Endothelial cell of umbilical vein (primary cell): ENCODE measurements around the gene KRTAP4-4. TPM values are rescaled to one million over a fixed set of nuclear protein-coding genes. Genes with fewer than 3 reads are reported as not detected.

Experiments used
- BruUV-seq: library from RNA; stranded (reverse); fragments of 400-500 nt; replicated peaks from 2 replicates; lab custom pipeline; 2021; lab: Mats Ljungman, UMichigan
- CTCF ChIA-PET: fragments of 300-600, 350-600 bp; sonication (Branson Sonifier 250); formaldehyde crosslinking; loops from one replicate; lab custom pipeline; 2021; ENCODE audit warnings: antibody characterized with exemption, inconsistent platforms; lab: Charles Lee
- POLR2A ChIA-PET: fragments of 300-600, 350-600 bp; sonication (Branson Sonifier 250); formaldehyde crosslinking; loops from one replicate; lab custom pipeline; 2021; ENCODE audit warnings: antibody characterized with exemption, inconsistent platforms; lab: Charles Lee
- DNase-seq: peaks from one replicate; pipeline ENCODE4 v3.0.0-alpha.2; 2011; ENCODE audit warnings: low read depth, low spot score
- FAIRE-seq: peaks from 2 replicates; lab custom pipeline; 2011; peaks lifted over from hg19 to GRCh38; lab: Jason Lieb, UNC
- H2AFZ ChIP-seq: 2 replicates; pipeline ENCODE4 v1.6.0; 2012; ENCODE audit warnings: low read depth, low read length, control low read depth, inconsistent platforms
- H3K27ac ChIP-seq: 2 replicates; pipeline ENCODE4 v1.5.1; 2011; ENCODE audit warnings: low read depth, mild to moderate bottlenecking, control low read depth, low read length, moderate library complexity; ENCODE audit not compliant: insufficient read depth
- H3K27me3 ChIP-seq, 2 experiments: 2 replicates each; pipeline versions ENCODE4 v1.6.0 to v1.6.1; 2011; ENCODE audit warnings: low read length in 2 of 2, mixed read lengths in 1 of 2; ENCODE audit not compliant: control insufficient read depth in 2 of 2, insufficient read depth in 2 of 2
- H3K36me3 ChIP-seq, 2 experiments: 2 replicates in 1 of 2; 3 replicates in 1 of 2; pipeline ENCODE4 v1.5.1; 2011; ENCODE audit warnings: low read length in 2 of 2, mild to moderate bottlenecking in 1 of 2, moderate library complexity in 1 of 2; ENCODE audit not compliant: control insufficient read depth in 2 of 2, insufficient read depth in 2 of 2; ENCODE audit errors: extremely low read depth in 1 of 2
- H3K4me1 ChIP-seq: 3 replicates; pipeline ENCODE4 v1.5.1; 2011; ENCODE audit warnings: mild to moderate bottlenecking, low read length; ENCODE audit not compliant: control insufficient read depth, insufficient read depth; ENCODE audit errors: extremely low read depth
- H3K4me2 ChIP-seq: 2 replicates; pipeline ENCODE4 v1.6.1; 2011; ENCODE audit warnings: low read length, control low read depth, mixed read lengths; ENCODE audit not compliant: insufficient read depth
- H3K4me3 ChIP-seq, 3 experiments: fragments of 200-600 bp in 1 of 3; sonication (generic), shearing (Covaris generic) in 1 of 3; replicated peaks in 1 of 3; 2 replicates each; pipeline ENCODE4 v1.5.1; 2011 to 2016; ENCODE audit warnings: control low read depth in 3 of 3, low read length in 3 of 3, mild to moderate bottlenecking in 2 of 3, inconsistent platforms in 1 of 3, low read depth in 1 of 3, moderate library complexity in 1 of 3; ENCODE audit not compliant: insufficient read depth in 1 of 3
- H3K79me2 ChIP-seq: 2 replicates; pipeline ENCODE4 v1.6.0; 2012; ENCODE audit warnings: low read length, inconsistent platforms; ENCODE audit not compliant: control insufficient read depth, insufficient read depth
- H3K9ac ChIP-seq: replicated peaks from 2 replicates; pipeline ENCODE3; 2011; ENCODE audit warnings: low read length, control low read depth; ENCODE audit not compliant: insufficient read depth; ENCODE audit errors: extremely low read depth
- H3K9me1 ChIP-seq: replicated peaks from 3 replicates; pipeline ENCODE4 v1.6.0; 2011; ENCODE audit warnings: mild to moderate bottlenecking, low read length; ENCODE audit not compliant: control insufficient read depth, insufficient read depth; ENCODE audit errors: extremely low read depth
- H3K9me3 ChIP-seq: replicated peaks from 2 replicates; pipeline ENCODE4 v1.5.1; 2012; ENCODE audit warnings: low read length, inconsistent platforms; ENCODE audit not compliant: control insufficient read depth, insufficient read depth
- H4K20me1 ChIP-seq: replicated peaks from 2 replicates; pipeline ENCODE3; 2011; ENCODE audit warnings: mild to moderate bottlenecking, low read length; ENCODE audit not compliant: control insufficient read depth, insufficient read depth; ENCODE audit errors: extremely low read depth
- EZH2 ChIP-seq: IDR thresholded peaks from 2 replicates; pipeline ENCODE4 v1.6.1; 2012; ENCODE audit warnings: borderline replicate concordance, low read depth, mild to moderate bottlenecking, moderate library complexity, low read length, inconsistent platforms; ENCODE audit not compliant: severe bottlenecking
- FOS ChIP-seq: IDR thresholded peaks from 2 replicates; pipeline ENCODE4 v1.6.1; 2011; ENCODE audit warnings: mild to moderate bottlenecking, low read length, moderate library complexity, borderline replicate concordance; ENCODE audit not compliant: insufficient read depth
- GATA2 ChIP-seq: IDR thresholded peaks from 2 replicates; pipeline ENCODE4 v1.7.0; 2011; ENCODE audit warnings: low read depth, mild to moderate bottlenecking, moderate library complexity, mixed read lengths, low read length; ENCODE audit not compliant: insufficient read length, insufficient read depth
- JUN ChIP-seq: IDR thresholded peaks from 2 replicates; pipeline ENCODE4 v1.6.1; 2011; ENCODE audit warnings: borderline replicate concordance, low read depth; ENCODE audit not compliant: insufficient read length, insufficient read depth
- MYC ChIP-seq: IDR thresholded peaks from one replicate; pipeline ENCODE4 v1.6.1; 2011; ENCODE audit warnings: mild to moderate bottlenecking, low read depth, low read length
- POLR2A ChIP-seq: IDR thresholded peaks from 2 replicates; pipeline ENCODE4 v1.6.1; 2012; ENCODE audit warnings: low read depth, mild to moderate bottlenecking, control low read depth, low read length
- POLR2AphosphoS5 ChIP-seq: IDR thresholded peaks from 2 replicates; pipeline ENCODE4 v1.6.1; 2012; ENCODE audit warnings: low read depth, mild to moderate bottlenecking, control low read depth, low read length, moderate library complexity; ENCODE audit not compliant: insufficient read depth
- dilution Hi-C: fragments of 300-500 bp; cut with MboI; formaldehyde crosslinking; loops from one replicate; pipeline ENCODE4 v1.15.0; 2019; ENCODE audit warnings: low sequenced_read_pairs; ENCODE audit not compliant: extremely low pct_ligation_motif_present
- intact Hi-C: fragments of 100-400 bp; cut with micrococcal nuclease; formaldehyde crosslinking; loops from one replicate; pipeline ENCODE4 v1.10.0; 2022
- polyA plus RNA-seq, 4 experiments: library from polyadenylated mRNA; depleted of rRNA in 3 of 4; stranded (reverse) in 3 of 4; unstranded in 1 of 4; fragments of >200 nt; gene quantifications; 2 replicates each; pipeline versions ENCODE4 v1.2.1 to v1.2.3, GENCODE V29; 2011 to 2012; ENCODE audit warnings: missing spikeins in 1 of 4
- total RNA-seq: library from RNA; stranded (reverse); gene quantifications from 2 replicates; pipeline ENCODE4 v1.2.3, GENCODE V29; 2021
- TF ChIP-seq, protein P1 (sequence below): IDR thresholded peaks from 2 replicates; pipeline ENCODE4 v1.6.1; 2011; ENCODE audit not compliant: insufficient read depth, insufficient read length
- TF ChIP-seq, protein P2 (sequence below), 2 donors: IDR thresholded peaks; 1 replicate in 1 of 2; 2 replicates in 1 of 2; pipeline ENCODE4 v1.5.1; 2011; ENCODE audit warnings: low read length in 2 of 2, mild to moderate bottlenecking in 2 of 2, moderate library complexity in 2 of 2, control low read depth in 1 of 2, inconsistent platforms in 1 of 2, low read depth in 1 of 2; ENCODE audit not compliant: insufficient read depth in 1 of 2; ENCODE audit errors: extremely low read depth in 1 of 2

Gene KRTAP4-4
- total and polyA plus RNA-seq, 2 donors (not counting 3 experiments of a cell fraction or from before 2014, with no cell fraction given), result not detected

DNA sequence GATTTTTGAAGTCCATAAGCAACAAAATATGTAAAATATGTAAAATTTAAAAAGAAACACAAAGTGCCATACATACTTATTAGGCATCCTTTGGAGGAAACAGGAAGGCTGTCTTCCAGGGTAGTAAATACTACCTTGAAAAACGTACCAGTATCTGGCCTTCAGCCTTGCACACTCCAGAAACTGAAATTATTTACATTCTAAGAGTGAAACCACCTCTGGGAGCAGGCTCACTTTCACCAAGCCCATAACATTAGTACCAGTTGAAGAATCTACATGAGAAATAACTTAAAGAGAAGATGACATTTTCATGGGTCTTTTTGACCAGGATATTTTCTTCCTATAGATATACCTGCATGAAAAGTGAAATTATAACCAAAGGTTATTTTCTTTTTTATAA lies 35.5 kb upstream of the KRTAP4-4 start:
- Histone ChIP-seq H3K9me3 (no peaks in the 10 kb centered on the region), H2AFZ (no peak overlapping the region), H3K4me1 (no peaks in the 10 kb centered on the region), H3K4me2 (no peak overlapping the region), H3K36me3 (no peaks in the 10 kb centered on the region), H3K9ac (no peak overlapping the region), H3K4me3 (no peak overlapping the region), H4K20me1 (no peaks in the 10 kb centered on the region), H3K79me2 (no peaks in the 10 kb centered on the region), H3K27ac (no peak overlapping the region), H3K27me3 (no peaks in the 10 kb centered on the region), H3K9me1 (no peaks in the 10 kb centered on the region)
- no TSS peak for BruUV-seq
- dilution Hi-C loops (no loop called here), intact Hi-C loops (no loop called here)
- TF ChIP-seq MYC, result no peak
- TF ChIP-seq GATA2, result no peak
- TF ChIP-seq, protein P1, sequence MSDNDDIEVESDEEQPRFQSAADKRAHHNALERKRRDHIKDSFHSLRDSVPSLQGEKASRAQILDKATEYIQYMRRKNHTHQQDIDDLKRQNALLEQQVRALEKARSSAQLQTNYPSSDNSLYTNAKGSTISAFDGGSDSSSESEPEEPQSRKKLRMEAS, result no peak
- no peak for TF ChIP-seq POLR2A
- TF ChIP-seq, protein P2, sequence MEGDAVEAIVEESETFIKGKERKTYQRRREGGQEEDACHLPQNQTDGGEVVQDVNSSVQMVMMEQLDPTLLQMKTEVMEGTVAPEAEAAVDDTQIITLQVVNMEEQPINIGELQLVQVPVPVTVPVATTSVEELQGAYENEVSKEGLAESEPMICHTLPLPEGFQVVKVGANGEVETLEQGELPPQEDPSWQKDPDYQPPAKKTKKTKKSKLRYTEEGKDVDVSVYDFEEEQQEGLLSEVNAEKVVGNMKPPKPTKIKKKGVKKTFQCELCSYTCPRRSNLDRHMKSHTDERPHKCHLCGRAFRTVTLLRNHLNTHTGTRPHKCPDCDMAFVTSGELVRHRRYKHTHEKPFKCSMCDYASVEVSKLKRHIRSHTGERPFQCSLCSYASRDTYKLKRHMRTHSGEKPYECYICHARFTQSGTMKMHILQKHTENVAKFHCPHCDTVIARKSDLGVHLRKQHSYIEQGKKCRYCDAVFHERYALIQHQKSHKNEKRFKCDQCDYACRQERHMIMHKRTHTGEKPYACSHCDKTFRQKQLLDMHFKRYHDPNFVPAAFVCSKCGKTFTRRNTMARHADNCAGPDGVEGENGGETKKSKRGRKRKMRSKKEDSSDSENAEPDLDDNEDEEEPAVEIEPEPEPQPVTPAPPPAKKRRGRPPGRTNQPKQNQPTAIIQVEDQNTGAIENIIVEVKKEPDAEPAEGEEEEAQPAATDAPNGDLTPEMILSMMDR (IDR thresholded peaks at IDR 0.05; ENCODE audit: extremely low read depth in 1 of 2, insufficient read depth in 1 of 2, low read depth in 1 of 2, low read length in 2 of 2), result no peak
- no peak for TF ChIP-seq JUN
- TF ChIP-seq FOS, result no peak
- no peak for TF ChIP-seq EZH2
- TF ChIP-seq POLR2AphosphoS5, result no peak
- ChIA-PET CTCF (no interaction called here), POLR2A (no interaction called here)
- DNase-seq, result no peak
- no peak for FAIRE-seq
